Stimulated activated CD8-positive, alpha-beta memory T cell treated with anti-CD3 and anti-CD28 coated beads, Interleukin-7, amount 100 ng/mL, for 48 hours (primary cell): ENCODE data around the gene FAM47E.

Experiments
- DNase-seq, 2 donors: peaks; one replicate each; pipeline ENCODE4 v3.0.0-alpha.2; 2020; ENCODE audit warnings: low read depth in 1 of 2; ENCODE audit errors: extremely low read depth in 1 of 2

Gene FAM47E

DNA sequence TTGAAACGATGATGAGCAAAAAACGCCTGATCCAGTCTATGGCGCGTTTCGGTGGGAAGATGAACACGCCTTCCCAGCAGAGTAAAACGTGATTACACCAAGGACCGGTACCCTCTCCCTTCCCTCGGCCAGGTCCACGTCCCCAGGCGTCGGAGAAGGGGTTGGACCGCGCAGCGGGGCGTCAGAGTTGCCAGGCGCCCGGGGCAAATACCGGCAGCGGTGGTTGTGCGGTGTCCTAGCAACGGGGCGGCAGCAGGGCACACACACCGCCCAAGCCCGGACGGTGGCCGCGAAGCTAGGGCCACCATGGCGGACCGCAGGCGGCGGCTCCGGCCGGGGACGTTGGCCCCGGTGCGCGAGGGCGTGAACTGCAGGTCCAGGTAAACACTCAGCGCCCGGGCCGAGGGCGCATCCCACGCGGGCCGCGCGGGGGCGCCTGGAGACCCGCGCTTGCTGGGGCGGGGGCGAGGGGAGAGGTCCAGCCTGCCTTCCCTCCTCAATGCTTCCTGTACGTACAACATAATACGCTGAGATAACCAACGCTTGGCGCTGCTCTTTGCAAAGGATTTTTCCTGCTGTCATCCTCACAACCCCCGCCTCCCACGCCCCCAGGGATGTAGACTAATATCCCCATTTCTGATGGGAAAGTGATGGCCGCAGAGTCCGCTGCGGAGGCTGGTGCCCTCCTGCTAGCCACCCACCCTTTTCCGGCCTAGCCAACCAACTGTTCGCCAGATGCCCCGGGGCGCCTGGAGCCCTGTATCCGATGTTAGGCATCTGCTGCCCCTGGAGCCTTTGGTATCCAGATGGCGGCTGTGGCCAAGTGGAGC lies at the start of gene FAM47E:
Gene FAM47E (plus strand): TSS at position 281 of the 830 bp plus-strand sequence. CDS start 26 bp downstream, at position 307.
- DNase-seq: no peak

- no peak for DNase-seq
Measured at GRCh38 chr4:76203541-76203940, 48.0 kb upstream of the FAM47E start.

DNA sequence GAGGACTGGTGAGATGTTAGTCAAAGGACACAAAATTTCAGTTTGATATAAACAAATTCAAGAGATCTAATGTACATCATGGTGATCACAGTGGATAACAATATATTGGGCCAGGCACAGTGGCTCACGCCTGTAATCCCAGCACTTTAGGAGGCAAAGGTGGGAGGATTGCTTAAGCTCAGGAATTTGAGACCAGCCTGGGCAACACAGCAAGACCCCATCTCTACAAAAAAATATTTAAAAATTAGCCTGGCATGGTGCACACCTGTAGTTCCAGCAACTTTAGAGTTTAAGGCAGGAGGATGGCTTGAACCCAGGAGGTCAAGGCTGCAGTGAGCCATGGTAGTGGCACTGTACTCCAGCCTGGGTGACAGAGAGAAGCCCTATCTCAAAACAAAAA lies 46.6 kb upstream of the FAM47E start:
- no peak for DNase-seq

DNA sequence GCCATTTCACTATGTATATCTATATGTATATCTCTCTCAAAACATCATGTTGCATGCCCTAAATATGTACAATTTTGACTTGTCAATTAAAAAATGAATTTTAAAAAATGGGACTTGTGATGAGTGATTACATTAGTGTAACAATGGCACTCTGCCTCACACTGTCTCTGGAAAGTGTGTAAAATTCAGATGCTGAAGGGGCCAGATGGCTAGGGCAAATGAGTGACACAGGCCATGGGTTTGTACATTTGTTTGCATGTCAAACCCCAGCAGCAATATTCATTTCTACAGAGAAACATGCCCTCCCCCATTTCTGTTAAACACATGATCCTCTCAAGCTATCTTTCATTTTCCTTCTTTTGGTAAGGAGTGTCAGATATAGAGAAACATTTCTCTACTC lies 46.0 kb upstream of the FAM47E start:
- DNase-seq: no peak

DNA sequence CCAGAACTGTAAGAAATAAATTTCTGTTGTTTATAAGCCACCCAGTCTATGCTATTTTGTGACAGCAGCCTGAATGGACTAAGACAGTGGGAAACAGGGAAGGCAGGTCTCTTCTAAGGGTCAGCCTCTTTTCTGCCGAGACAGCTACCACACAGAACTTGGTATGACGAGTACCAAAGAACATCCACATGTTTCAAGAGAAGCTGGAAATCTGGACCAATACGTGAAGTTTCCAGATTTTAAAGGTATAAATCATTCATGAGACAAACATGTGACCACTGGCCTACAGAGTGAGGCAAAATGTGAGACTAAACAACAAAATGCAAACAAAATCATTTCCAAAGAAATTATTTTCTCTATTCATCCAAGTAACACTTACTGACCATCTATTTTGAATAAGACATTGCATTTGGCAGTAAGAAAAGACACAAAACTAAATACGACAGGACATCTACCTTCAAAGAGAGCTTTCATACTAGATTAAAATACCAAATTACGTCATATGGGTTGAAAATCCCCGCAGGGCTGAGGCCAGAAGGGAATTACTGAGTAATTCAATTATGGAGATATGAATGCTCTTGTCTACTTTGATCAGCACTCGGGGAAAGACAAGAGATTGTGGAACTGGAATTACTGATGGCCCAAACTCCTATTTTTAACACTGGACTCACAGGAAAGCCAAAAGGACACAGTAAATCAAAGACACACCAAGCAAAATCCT lies 45.1 kb upstream of the FAM47E start:
- DNase-seq: no peak

- no peak for DNase-seq
Measured at GRCh38 chr4:76207549-76207948, 44.0 kb upstream of the FAM47E start.

GRCh38 chr4:76208005-76208765 lies 43.3 kb upstream of the FAM47E start:
- no peak for DNase-seq

- no peak for DNase-seq
Measured at GRCh38 chr4:76209881-76210280, 41.6 kb upstream of the FAM47E start.

DNA sequence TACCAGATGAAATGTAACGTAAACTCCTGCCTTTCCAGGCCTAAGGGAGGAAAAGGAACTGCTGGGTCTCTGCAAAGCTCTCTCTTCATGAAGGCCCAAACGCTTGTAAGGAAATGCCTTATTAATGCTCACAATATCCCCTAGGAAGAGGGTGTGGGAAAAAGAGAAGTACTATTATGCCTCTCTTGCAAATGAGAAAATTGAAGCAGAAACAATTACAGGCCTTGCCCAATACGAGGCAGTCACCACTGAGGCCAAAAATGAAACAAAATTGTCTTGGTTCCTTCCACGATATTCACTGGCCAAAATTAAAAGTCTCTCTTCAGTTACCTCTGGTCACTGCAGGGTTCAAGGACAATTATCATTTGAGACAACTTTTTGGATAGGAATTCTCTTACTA lies 41.1 kb upstream of the FAM47E start:
- DNase-seq: no peak

DNA sequence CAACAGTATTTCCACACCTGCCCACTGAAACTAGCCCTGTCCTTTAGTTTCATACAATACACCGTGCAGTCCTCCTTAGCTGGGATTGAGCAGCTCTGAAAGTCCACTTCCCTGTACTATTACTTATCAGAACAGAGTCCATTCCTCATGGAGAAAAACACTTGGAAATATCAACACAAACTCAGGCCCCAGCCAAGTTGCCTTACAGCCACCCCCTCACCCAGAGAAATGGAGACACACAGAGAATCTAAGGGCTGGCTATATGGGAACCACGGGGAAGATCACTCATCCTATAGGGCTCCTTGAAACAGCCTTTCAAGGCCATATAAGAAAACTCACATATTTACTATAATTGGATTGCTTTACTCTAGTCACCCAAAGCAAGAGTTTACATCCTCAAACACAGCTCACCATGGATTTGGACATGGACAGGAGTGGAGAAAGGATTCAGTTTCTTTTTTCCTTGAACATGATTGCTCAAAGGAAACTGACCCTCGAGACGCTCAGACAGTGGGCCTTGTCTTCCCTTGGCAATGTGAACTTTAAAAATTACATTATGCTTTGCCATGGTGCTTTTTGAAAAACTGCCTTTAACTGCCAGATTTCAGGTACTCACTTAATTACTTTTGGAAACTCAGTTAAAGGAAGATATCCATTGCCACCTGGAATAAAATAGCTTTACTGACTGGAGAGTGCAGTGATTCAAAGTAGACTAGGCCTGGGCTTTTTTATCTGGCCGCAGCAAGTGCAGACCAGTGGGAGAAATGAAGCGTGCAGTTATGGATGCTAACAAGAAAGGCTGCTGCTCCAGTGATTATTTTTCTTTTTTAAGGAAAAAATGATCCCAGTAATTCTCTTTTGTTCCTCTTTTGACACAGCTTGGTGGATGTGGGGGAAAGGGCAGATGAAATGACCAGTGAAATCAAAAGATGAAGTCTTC lies 39.5 kb upstream of the FAM47E start:
- DNase-seq: no peak

DNA sequence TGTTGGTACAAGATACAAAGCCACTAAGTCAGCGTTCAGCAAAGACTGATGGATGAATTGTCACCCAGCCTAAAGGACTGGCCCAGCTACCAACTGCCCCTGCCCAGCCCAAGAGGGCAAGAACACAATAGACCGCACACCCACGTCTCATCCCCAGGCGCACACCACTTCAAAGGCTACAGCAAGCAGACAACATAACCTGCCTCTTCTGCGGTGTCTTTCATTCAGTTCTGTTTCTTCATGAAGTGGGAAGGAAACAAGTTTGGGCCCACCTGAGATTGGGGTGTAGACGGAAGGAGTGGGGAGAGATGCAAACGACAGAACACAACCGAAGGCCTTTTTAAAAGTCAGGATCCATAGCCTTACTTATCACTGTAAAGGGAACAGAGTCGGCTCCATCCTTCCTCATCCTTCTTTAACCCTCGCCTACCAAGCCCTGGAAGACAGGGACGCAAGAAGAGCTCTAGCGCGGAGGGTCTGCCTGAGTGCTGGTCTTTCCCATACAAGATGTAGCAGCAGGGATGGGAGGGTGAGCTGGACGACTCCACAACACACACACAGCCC lies 38.6 kb upstream of the FAM47E start:
- no peak for DNase-seq

DNA sequence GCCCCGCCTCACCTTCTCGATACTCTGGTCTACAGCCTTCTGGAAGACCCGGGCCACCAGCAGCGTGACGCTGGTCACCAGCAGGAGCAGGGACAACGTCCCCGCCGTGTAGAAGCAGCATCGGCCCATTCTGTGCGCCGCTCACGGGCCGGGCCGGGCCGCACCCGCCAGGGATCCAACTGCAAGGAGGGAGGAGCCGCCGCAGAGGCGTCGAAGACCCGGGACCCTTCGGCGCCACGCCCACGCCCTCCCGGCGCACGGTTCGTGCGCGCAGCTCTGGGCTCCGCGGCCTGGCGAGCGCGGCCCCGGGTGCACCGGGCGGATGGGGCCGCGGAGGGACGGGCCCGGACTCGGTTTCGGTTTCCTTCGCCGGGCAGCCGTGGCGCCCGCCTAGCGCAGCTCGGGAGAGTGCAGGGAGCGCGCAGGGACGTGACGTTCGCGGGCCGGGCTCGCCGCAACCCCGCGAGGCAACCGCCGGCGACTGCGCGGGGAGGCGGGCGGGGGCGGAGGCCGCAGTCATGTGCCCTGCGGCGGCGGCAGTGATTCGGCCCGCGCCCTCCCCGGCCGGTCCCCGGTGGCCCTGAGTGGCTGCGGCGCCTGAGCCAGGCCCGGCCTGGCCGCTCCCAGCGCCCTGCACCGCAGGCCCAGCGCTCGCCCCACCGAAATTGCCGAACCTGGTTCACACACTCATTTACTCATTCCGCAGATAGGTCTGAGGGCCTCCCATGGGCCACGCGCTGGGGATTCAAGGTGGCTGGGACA lies 37.9 kb upstream of the FAM47E start, which contains the start of gene SCARB2:
Gene SCARB2 (minus strand): TSS at position 410 of the 762 bp plus-strand sequence. CDS start 281 bp downstream, at position 129.
- DNase-seq: peak; percentile 48 to 49

- no peak for DNase-seq
Measured at GRCh38 chr4:76214177-76214675, 37.3 kb upstream of the FAM47E start.

GRCh38 chr4:76215077-76215476 lies 36.4 kb upstream of the FAM47E start:
- DNase-seq: no peak

DNA sequence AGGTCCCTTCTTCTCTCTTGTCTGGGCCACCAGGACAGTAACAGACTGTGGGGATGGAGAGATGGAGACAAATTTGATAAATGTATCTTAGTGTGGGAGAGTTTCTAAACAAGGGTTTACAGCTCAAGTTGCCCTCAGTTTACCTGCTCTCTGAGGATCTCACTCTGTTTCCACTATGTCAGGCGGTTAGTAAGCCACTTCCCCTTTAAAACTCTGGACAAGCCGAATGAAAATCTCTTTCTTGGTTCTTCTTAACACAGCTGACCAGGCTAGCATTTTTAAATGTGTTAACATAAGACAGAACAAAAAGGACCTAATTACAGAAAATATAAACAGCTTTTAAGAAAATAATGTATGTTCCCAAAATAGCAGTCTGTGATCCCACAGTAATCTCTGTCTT lies 35.0 kb upstream of the FAM47E start:
- no peak for DNase-seq

- DNase-seq: no peak
Measured at GRCh38 chr4:76216975-76217814, 34.3 kb upstream of the FAM47E start.

GRCh38 chr4:76219299-76220055 lies 32.0 kb upstream of the FAM47E start:
- no peak for DNase-seq
